Omental fat pad (tissue), 4 donors: Measurements from ENCODE around the gene VSIG10L2. TPM values are rescaled to one million over a fixed set of nuclear protein-coding genes. Genes with fewer than 3 reads are reported as not detected.
A peak's percentile ranks its signal among the peaks of the same experiment; 100 is the strongest.

ENCODE experiments used
- ATAC-seq: fragments of 150-250 bp; one replicate; pipeline ENCODE4 v1.9.1; 2016; ENCODE audit warnings: mild to moderate bottlenecking, moderate library complexity; ENCODE audit not compliant: low FRiP score
- DNase-seq: peaks from one replicate; pipeline ENCODE4 v3.0.0-alpha.2; 2019; ENCODE audit warnings: low spot score
- CTCF ChIP-seq, 3 donors: fragments of 450-650 bp; IDR thresholded peaks; one replicate each; pipeline ENCODE4 v1.5.1; 2016 to 2017; ENCODE audit warnings: antibody characterized with exemption in 3 of 3, mild to moderate bottlenecking in 3 of 3, moderate library complexity in 2 of 3
- total RNA-seq, 4 donors: library from RNA; depleted of rRNA; stranded (reverse); fragments of >200 nt; gene quantifications; one replicate each; pipeline ENCODE4 v1.1.0, GENCODE V29; 2016

VSIG10L2 gene
- total RNA-seq, 4 donors from 2014 or later: 0.32 TPM; not detected in 3

- TF ChIP-seq CTCF (IDR thresholded peaks at IDR 0.05): no peak
- no peak for DNase-seq
- peak; percentile 59 for ATAC-seq
These were observed 16.3 kb upstream of the VSIG10L2 start for GRCh38 chr11:125929445-125930075.

GRCh38 chr11:125930076-125930450, 15.8 kb upstream of the VSIG10L2 start:
- DNase-seq (no peak), ATAC-seq (no peak)
- no peak for TF ChIP-seq CTCF (IDR thresholded peaks at IDR 0.05)

- ATAC-seq: peak; percentile 45
- no peak for DNase-seq
- no peak for TF ChIP-seq CTCF (IDR thresholded peaks at IDR 0.05)
These were observed 14.7 kb upstream of the VSIG10L2 start for GRCh38 chr11:125931116-125931515.

- TF ChIP-seq CTCF (IDR thresholded peaks at IDR 0.05): no peak
- peak; percentile 48 for ATAC-seq
- no peak for DNase-seq
These were observed 14.2 kb upstream of the VSIG10L2 start for GRCh38 chr11:125931668-125932067.

- no peak for TF ChIP-seq CTCF (IDR thresholded peaks at IDR 0.05)
- ATAC-seq (no peak), DNase-seq (no peak)
These were observed 13.5 kb upstream of the VSIG10L2 start for GRCh38 chr11:125932301-125932700.

GRCh38 chr11:125933030-125933813, 12.6 kb upstream of the VSIG10L2 start:
- ATAC-seq: no peak
- no peak for TF ChIP-seq CTCF (IDR thresholded peaks at IDR 0.05)

GRCh38 chr11:125934473-125934872, 11.4 kb upstream of the VSIG10L2 start:
- TF ChIP-seq CTCF (IDR thresholded peaks at IDR 0.05): no peak
- ATAC-seq (no peak), DNase-seq (no peak)

More at GRCh38 chr11:125933030-125933813, 12.6 kb upstream of the VSIG10L2 start:
- DNase-seq: no peak
